K562 (cell line): ENCODE measurements around the gene PCCA. TPM values are rescaled to one million over a fixed set of nuclear protein-coding genes. Genes with fewer than 3 reads are reported as not detected.

Experiments used
- ATAC-seq: fragments of 200-7000 bp; cut with Tn5 transposase; 3 replicates; pipeline ENCODE4 v1.9.1; 2020; ENCODE audit warnings: moderate library complexity
- BruUV-seq: library from RNA; stranded (reverse); fragments of 400-500 nt; replicated peaks from 2 replicates; lab custom pipeline; 2021; lab: Mats Ljungman, UMichigan
- CTCF ChIA-PET: fragments of 300-600 bp; formaldehyde crosslinking; extraction: SDS; loops from one replicate; lab custom pipeline; 2021; ENCODE audit warnings: low intra/inter-chr PET ratio; lab: Yijun Ruan, JAX
- POLR2A ChIA-PET: fragments of 300-600, 350-650 bp; sonication (Branson Sonifier 250); formaldehyde crosslinking; extraction: SDS; loops from one replicate; lab custom pipeline; 2021; ENCODE audit warnings: antibody characterized with exemption, inconsistent platforms; lab: Yijun Ruan, JAX
- DNase-seq, 4 experiments: peaks; one replicate each; pipeline versions ENCODE4 v3.0.0 to v3.0.0-alpha.2; 2011 to 2018; ENCODE audit warnings: low spot score in 3 of 4, mixed read lengths in 3 of 4; ENCODE audit errors: extremely low read depth in 1 of 4
- FAIRE-seq: peaks from 2 replicates; lab custom pipeline; 2011; peaks lifted over from hg19 to GRCh38; lab: Jason Lieb, UNC
- H2AFZ ChIP-seq: 2 replicates; pipeline ENCODE4 v1.6.0; 2011; ENCODE audit warnings: low read depth, low read length, control low read depth, inconsistent platforms
- H3K27ac ChIP-seq: fragments of 200-600 bp; 3 replicates; pipeline ENCODE4 v1.8.0; 2011; ENCODE audit warnings: low read depth, mild to moderate bottlenecking, control low read depth, inconsistent platforms, low read length, moderate library complexity, mixed read lengths; ENCODE audit errors: extremely low read depth
- H3K27me3 ChIP-seq, 2 experiments: fragments of 300-600 bp in 1 of 2; 2 replicates in 1 of 2; 3 replicates in 1 of 2; pipeline versions ENCODE4 v1.6.0 to v1.8.0; 2011; ENCODE audit warnings: inconsistent platforms in 2 of 2, low read length in 2 of 2, mild to moderate bottlenecking in 1 of 2, mixed read lengths in 1 of 2, moderate library complexity in 1 of 2; ENCODE audit not compliant: control insufficient read depth in 2 of 2, insufficient read depth in 2 of 2
- H3K36me3 ChIP-seq: fragments of 300-600 bp; 3 replicates; pipeline ENCODE4 v1.8.0; 2011; ENCODE audit warnings: mild to moderate bottlenecking, low read length, inconsistent platforms; ENCODE audit not compliant: control insufficient read depth, insufficient read depth
- H3K4me1 ChIP-seq, 2 experiments: fragments of 200-600 bp in 1 of 2; replicated peaks in 1 of 2; 2 replicates in 1 of 2; 3 replicates in 1 of 2; pipeline versions ENCODE4 v1.5.1 to v1.8.0; 2011; ENCODE audit warnings: inconsistent platforms in 2 of 2, low read length in 2 of 2, mild to moderate bottlenecking in 1 of 2, mixed read lengths in 1 of 2, moderate library complexity in 1 of 2; ENCODE audit not compliant: control insufficient read depth in 2 of 2, insufficient read depth in 2 of 2
- H3K4me2 ChIP-seq: 2 replicates; pipeline ENCODE4 v1.6.1; 2011; ENCODE audit warnings: low read length, control low read depth, inconsistent platforms, mixed read lengths; ENCODE audit not compliant: insufficient read depth
- H3K4me3 ChIP-seq: fragments of 200-600 bp; sonication (generic), shearing (Covaris generic); 2 replicates; pipeline ENCODE4 v1.5.1; 2016; ENCODE audit warnings: control low read depth, inconsistent platforms
- H3K79me2 ChIP-seq: fragments of 200-600 bp; 3 replicates; pipeline ENCODE4 v1.8.0; 2011; ENCODE audit warnings: low read length, inconsistent platforms; ENCODE audit not compliant: control insufficient read depth, insufficient read depth
- H3K9ac ChIP-seq, 2 experiments: 2 replicates each; pipeline versions ENCODE4 v1.6.0 to v1.6.1; 2011; ENCODE audit warnings: low read depth in 2 of 2, low read length in 2 of 2, control low read depth in 1 of 2, inconsistent platforms in 1 of 2, mild to moderate bottlenecking in 1 of 2, mixed read lengths in 1 of 2; ENCODE audit not compliant: insufficient read depth in 1 of 2
- H3K9me1 ChIP-seq: one replicate; pipeline ENCODE4 v1.6.0; 2011; ENCODE audit warnings: inconsistent platforms, mild to moderate bottlenecking, low read length, moderate library complexity; ENCODE audit not compliant: control insufficient read depth, insufficient read depth
- H3K9me3 ChIP-seq: replicated peaks from 2 replicates; pipeline ENCODE4 v1.5.1; 2011; ENCODE audit warnings: low read depth, low read length, inconsistent platforms; ENCODE audit not compliant: control insufficient read depth, insufficient read depth
- H4K20me1 ChIP-seq: replicated peaks from 2 replicates; pipeline ENCODE4 v1.6.1; 2011; ENCODE audit warnings: low read length, inconsistent platforms, mixed read lengths; ENCODE audit not compliant: control insufficient read depth, insufficient read depth
- GTF3C2 ChIP-seq: IDR thresholded peaks from 3 replicates; pipeline ENCODE4 v1.6.1; 2011; ENCODE audit warnings: borderline replicate concordance, mild to moderate bottlenecking, moderate library complexity; ENCODE audit not compliant: insufficient read length; ENCODE audit errors: extremely low read depth
- HEY1 ChIP-seq: fragments of 250-450 bp; sonication (Bioruptor Pico); IDR thresholded peaks from 2 replicates; pipeline ENCODE4 v1.5.0; 2020; ENCODE audit warnings: mild to moderate bottlenecking, moderate library complexity, borderline replicate concordance
- JUND ChIP-seq, 2 experiments: IDR thresholded peaks; 2 replicates in 1 of 2; 3 replicates in 1 of 2; pipeline ENCODE4 v1.6.1; 2011; ENCODE audit warnings: borderline replicate concordance in 2 of 2, low read depth in 2 of 2, low read length in 2 of 2, improper control_type of control experiment in 1 of 2, missing biosample characterization in 1 of 2, missing genetic modification characterization in 1 of 2, missing genetic modification reagents in 1 of 2
- OTX1 ChIP-seq: fragments of 450-650 bp; formaldehyde crosslinking; IDR thresholded peaks from 2 replicates; pipeline ENCODE4 v1.4.0; 2022; ENCODE audit warnings: mild to moderate bottlenecking
- PHF21A ChIP-seq: fragments of 450-650 bp; IDR thresholded peaks from 2 replicates; pipeline ENCODE4 v1.6.1; 2017; ENCODE audit warnings: low read depth, borderline replicate concordance
- POLR2AphosphoS2 ChIP-seq: IDR thresholded peaks from 2 replicates; pipeline ENCODE4 v1.6.1; 2012; ENCODE audit warnings: low read length, improper control_type of control experiment
- RNF219 ChIP-seq: fragments of 250-450 bp; sonication (Bioruptor Pico); IDR thresholded peaks from 2 replicates; pipeline ENCODE4 v1.5.0; 2022; ENCODE audit warnings: mild to moderate bottlenecking
- ZNF354B ChIP-seq: fragments of 250-450 bp; sonication (Bioruptor Pico); IDR thresholded peaks from 2 replicates; pipeline ENCODE4 v1.4.0; 2020
- ZNF408 ChIP-seq: fragments of 250-450 bp; sonication (Bioruptor Pico); IDR thresholded peaks from 2 replicates; pipeline ENCODE4 v1.4.0; 2020; ENCODE audit warnings: low read depth, mild to moderate bottlenecking, moderate library complexity
- ZNF41 ChIP-seq: fragments of 250-450 bp; sonication (Bioruptor Pico); conservative IDR thresholded peaks from 2 replicates; pipeline ENCODE4 v1.4.0; 2020; ENCODE audit warnings: mild to moderate bottlenecking
- WGBS: fragments of 100-300 bp; shearing (Covaris generic); methylation state at CpG from one replicate; pipeline ENCODE4 v1.1.6; 2016; ENCODE audit warnings: low coverage, mixed read lengths; ENCODE audit not compliant: insufficient coverage; ENCODE audit errors: missing lambda C conversion rate; 5-methylcytosine and 5-hydroxymethylcytosine counted together
- in situ Hi-C: fragments of 300-500 bp; cut with MboI; formaldehyde crosslinking; loops from 4 replicates; pipeline ENCODE4 v1.15.0; 2018; ENCODE audit warnings: inconsistent platforms, mixed read lengths
- intact Hi-C: fragments of 100-400 bp; cut with micrococcal nuclease; formaldehyde crosslinking; loops from 2 replicates; pipeline ENCODE4 v1.14.2; 2022
- polyA plus RNA-seq, 8 experiments: library from polyadenylated mRNA; depleted of rRNA in 4 of 8; stranded (reverse) in 5 of 8; unstranded in 3 of 8; fragments of >200 nt; fragmentation: Nextera tagmentation in 2 of 8; fragmentation: Illumina TruSeq in 1 of 8; extraction: Ambion mirVana in 2 of 8; extraction: Trizol in 1 of 8; gene quantifications; 2 replicates each; pipeline versions ENCODE4 v1.2.1 to v1.2.3, GENCODE V29; 2011 to 2014; ENCODE audit warnings: inconsistent platforms in 1 of 8, missing spikeins in 1 of 8
- total RNA-seq, 7 experiments: library from RNA; depleted of rRNA in 6 of 7; stranded (reverse); fragments of >200 nt in 6 of 7; fragmentation: Illumina TruSeq in 2 of 7; extraction: Trizol in 2 of 7; gene quantifications; 2 replicates each; pipeline versions ENCODE4 v1.2.1 to v1.2.3, GENCODE V29; 2011 to 2021; ENCODE audit warnings: low replicate concordance in 1 of 7

The PCCA gene
- total and polyA plus RNA-seq, 9 of the 15 experiments (the other 6 are each of a cell fraction or from before 2014, with no cell fraction given): 5.2 to 14.1 (median 9.7) TPM

- no peaks in the 10 kb centered on the region for H3K36me3 ChIP-seq
- H3K27me3 ChIP-seq: no peaks in the 10 kb centered on the region
- ChIA-PET CTCF (no interaction called here), POLR2A (no interaction called here)
- H3K27ac ChIP-seq: no peak overlapping the region
- DNase-seq (no peak), FAIRE-seq (no peak), ATAC-seq (no peak)
- BruUV-seq: no TSS peak
- no peak overlapping the region for H3K9ac ChIP-seq
- H3K9me3 ChIP-seq: 0 out of 2 replicates have a peak, but pooled peaks cover 2% of the 10 kb centered on the region
- H4K20me1 ChIP-seq: no peaks in the 10 kb centered on the region
- no peaks in the 10 kb centered on the region; a peak in 1 of 5 replicates for H3K4me1 ChIP-seq
- in situ Hi-C loops: no loop called here
- H3K9me1 ChIP-seq: no peaks in the 10 kb centered on the region
- no peak overlapping the region for H3K4me3 ChIP-seq
- H3K79me2 ChIP-seq: no peaks in the 10 kb centered on the region
- TF ChIP-seq JUND (IDR thresholded peaks at IDR 0.05; ENCODE audit: borderline replicate concordance, low read depth, low read length) (peak; percentile 39; the same call in 1 of the 2 replicates), JUND (tag; IDR thresholded peaks at IDR 0.05; ENCODE audit: borderline replicate concordance, low read depth, low read length) (no peak), ZNF354B (CRISPR knock-in tag) (no peak)
- no peak overlapping the region for H3K4me2 ChIP-seq
- H2AFZ ChIP-seq: no peak overlapping the region
- intact Hi-C loops: no loop called here
Observed at GRCh38 chr13:100382785-100383184, 293.9 kb downstream of the PCCA start.

- no peak overlapping the region for H2AFZ ChIP-seq
- POLR2A ChIA-PET: no interaction called here
Observed at GRCh38 chr13:100387416-100387815, 298.5 kb downstream of the PCCA start.

More at GRCh38 chr13:100387416-100387815, 298.5 kb downstream of the PCCA start:
- whole genome bisulfite sequencing: 58% methylated on average over 3 of the region's 3 CpGs
- BruUV-seq: no TSS peak
- Histone ChIP-seq H3K27me3 (no peaks in the 10 kb centered on the region), H3K4me3 (no peak overlapping the region), H3K36me3 (no peaks in the 10 kb centered on the region), H3K27ac (no peak overlapping the region), H3K9ac (no peak overlapping the region), H3K9me1 (no peaks in the 10 kb centered on the region), H3K4me2 (no peak overlapping the region), H3K4me1 (peaks cover 0 to 7% of the 10 kb centered on the region in 2 experiments; a peak in 3 of 5 replicates), H4K20me1 (no peaks in the 10 kb centered on the region), H3K79me2 (no peaks in the 10 kb centered on the region), H3K9me3 (peaks cover 3% of the 10 kb centered on the region; the same call in 1 of the 2 replicates)
- DNase-seq (no peak), ATAC-seq (no peak), FAIRE-seq (no peak)
- TF ChIP-seq OTX1 (CRISPR knock-in tag): no peak
- no peak for TF ChIP-seq ZNF408 (CRISPR knock-in tag)
- TF ChIP-seq RNF219 (CRISPR knock-in tag): no peak
- TF ChIP-seq GTF3C2: no peak
- TF ChIP-seq HEY1: no peak
- TF ChIP-seq POLR2AphosphoS2: no peak
- TF ChIP-seq ZNF41 (CRISPR knock-in tag): no peak
- TF ChIP-seq PHF21A: no peak
- in situ Hi-C loops: no loop called here
- intact Hi-C loops: no loop called here
- CTCF ChIA-PET: no interaction called here
